GM18526 (cell line): ENCODE data around the gene AFF1.
A peak's percentile ranks its signal among the peaks of the same experiment; 100 is the strongest.

Experiments used
- POLR2A ChIP-seq: IDR thresholded peaks from 3 replicates; pipeline ENCODE4 v1.6.1; 2011; ENCODE audit not compliant: insufficient read length; ENCODE audit errors: extremely low read depth

AFF1 gene

GRCh38 chr4:86961605-86962295, 26.9 kb downstream of the AFF1 start:
- TF ChIP-seq POLR2A, result peak; percentile 39

GRCh38 chr4:86963697-86964096, 28.9 kb downstream of the AFF1 start:
- TF ChIP-seq POLR2A, result no peak

- TF ChIP-seq POLR2A, result no peak
Measured at GRCh38 chr4:86965019-86965976, 30.5 kb downstream of the AFF1 start.

GRCh38 chr4:86967073-86967472, 32.3 kb downstream of the AFF1 start:
- no peak for TF ChIP-seq POLR2A

- no peak for TF ChIP-seq POLR2A
Measured at GRCh38 chr4:86967798-86968197, 33.0 kb downstream of the AFF1 start.

GRCh38 chr4:86968547-86968946, 33.7 kb downstream of the AFF1 start:
- TF ChIP-seq POLR2A, result no peak

GRCh38 chr4:86970447-86971354, 35.9 kb downstream of the AFF1 start:
- no peak for TF ChIP-seq POLR2A

GRCh38 chr4:86971355-86971683, 36.5 kb downstream of the AFF1 start:
- TF ChIP-seq POLR2A, result no peak

GRCh38 chr4:86972997-86973396, 38.2 kb downstream of the AFF1 start:
- TF ChIP-seq POLR2A, result no peak

GRCh38 chr4:86973668-86974067, 38.9 kb downstream of the AFF1 start:
- TF ChIP-seq POLR2A, result no peak

GRCh38 chr4:86974551-86974994, 39.8 kb downstream of the AFF1 start:
- TF ChIP-seq POLR2A, result no peak

- TF ChIP-seq POLR2A, result no peak
Measured at GRCh38 chr4:86975927-86976326, 41.1 kb downstream of the AFF1 start.

GRCh38 chr4:86976801-86977485, 42.1 kb downstream of the AFF1 start:
- TF ChIP-seq POLR2A, result no peak

- no peak for TF ChIP-seq POLR2A
Measured at GRCh38 chr4:86977621-86978184, 42.9 kb downstream of the AFF1 start.

- TF ChIP-seq POLR2A, result no peak
Measured at GRCh38 chr4:86978709-86979108, 43.9 kb downstream of the AFF1 start.

GRCh38 chr4:86980230-86980629, 45.4 kb downstream of the AFF1 start:
- no peak for TF ChIP-seq POLR2A
